ENCODE data around the gene ZNF563.

ZNF563 gene

GRCh38 chr19:12350185-12350889, 16.9 kb upstream of the ZNF563 start:
- Histone ChIP-seq H3K36me3 (ENCODE audit: control insufficient read depth, insufficient read depth, low read length) (peaks cover 4% of the 10 kb centered on the region), H3K9ac (no peak overlapping the region), H3K4me3 (ENCODE audit: low read depth, low read length) (no peak overlapping the region), H3K79me2 (no peaks in the 10 kb centered on the region), H3K27ac (no peak overlapping the region), H3K4me2 (ENCODE audit: low read length) (no peak overlapping the region), H3K27me3 (ENCODE audit: control insufficient read depth, insufficient read depth, low read length) (no peaks in the 10 kb centered on the region), H2AFZ (no peak overlapping the region), H3K9me3 (ENCODE audit: control insufficient read depth, low read length) (peaks cover 8% of the 10 kb centered on the region), H3K4me1 (no peaks in the 10 kb centered on the region)
- no peak for TF ChIP-seq CTCF (IDR thresholded peaks at IDR 0.05)

GRCh38 chr19:12346896-12347295, 13.5 kb upstream of the ZNF563 start:
- H3K36me3 ChIP-seq (ENCODE audit: control insufficient read depth, insufficient read depth, low read length) = peaks cover 4% of the 10 kb centered on the region
- H3K9ac ChIP-seq = no peak overlapping the region
- no peak for TF ChIP-seq CTCF (IDR thresholded peaks at IDR 0.05)
- H2AFZ ChIP-seq = no peak overlapping the region
- no peaks in the 10 kb centered on the region for H3K79me2 ChIP-seq
- no peak overlapping the region for H3K4me3 ChIP-seq (ENCODE audit: low read depth, low read length)
- no peaks in the 10 kb centered on the region for H3K27me3 ChIP-seq (ENCODE audit: control insufficient read depth, insufficient read depth, low read length)
- H3K27ac ChIP-seq = no peak overlapping the region
- no peak overlapping the region for H3K4me2 ChIP-seq (ENCODE audit: low read length)
- peaks cover 8% of the 10 kb centered on the region for H3K9me3 ChIP-seq (ENCODE audit: control insufficient read depth, low read length)
- no peaks in the 10 kb centered on the region for H3K4me1 ChIP-seq

- Histone ChIP-seq H3K36me3 (ENCODE audit: control insufficient read depth, insufficient read depth, low read length) (peaks cover 4% of the 10 kb centered on the region), H2AFZ (no peak overlapping the region), H3K79me2 (no peaks in the 10 kb centered on the region), H3K4me2 (ENCODE audit: low read length) (no peak overlapping the region), H3K9ac (no peak overlapping the region), H3K27me3 (ENCODE audit: control insufficient read depth, insufficient read depth, low read length) (no peaks in the 10 kb centered on the region), H3K9me3 (ENCODE audit: control insufficient read depth, low read length) (no peaks in the 10 kb centered on the region), H3K4me3 (ENCODE audit: low read depth, low read length) (no peak overlapping the region), H3K4me1 (no peaks in the 10 kb centered on the region), H3K27ac (no peak overlapping the region)
- no peak for TF ChIP-seq CTCF (IDR thresholded peaks at IDR 0.05)
Observed at GRCh38 chr19:12345197-12345596, 11.8 kb upstream of the ZNF563 start.

GRCh38 chr19:12331211-12331941, 2.1 kb downstream of the ZNF563 start:
- H3K36me3 ChIP-seq (ENCODE audit: control insufficient read depth, insufficient read depth, low read length) = no peaks in the 10 kb centered on the region
- H3K4me3 ChIP-seq (ENCODE audit: low read depth, low read length) = no peak overlapping the region
- no peak overlapping the region for H3K9ac ChIP-seq
- no peak overlapping the region for H2AFZ ChIP-seq
- no peaks in the 10 kb centered on the region for H3K9me3 ChIP-seq (ENCODE audit: control insufficient read depth, low read length)
- TF ChIP-seq CTCF (IDR thresholded peaks at IDR 0.05) = no peak
- no peak overlapping the region for H3K27ac ChIP-seq
- H3K4me2 ChIP-seq (ENCODE audit: low read length) = no peak overlapping the region
- H3K4me1 ChIP-seq = peaks cover 7% of the 10 kb centered on the region
- peaks cover 3% of the 10 kb centered on the region for H3K79me2 ChIP-seq
- H3K27me3 ChIP-seq (ENCODE audit: control insufficient read depth, insufficient read depth, low read length) = no peaks in the 10 kb centered on the region
